Measurements from ENCODE around the gene DAGLA. TPM values are rescaled to one million over a fixed set of nuclear protein-coding genes. Genes with fewer than 3 reads are reported as not detected.

The DAGLA gene
- total and polyA plus RNA-seq, 2 experiments from 2014 or later, result 7.4 to 8.9 TPM

GRCh38 chr11:61793083-61793828 is 113.1 kb downstream of the DAGLA start:
- peak overlapping the region; percentile 89 for H2AFZ ChIP-seq
- H3K4me1 ChIP-seq (ENCODE audit: insufficient read depth), result peaks cover 14% of the 10 kb centered on the region

DNA sequence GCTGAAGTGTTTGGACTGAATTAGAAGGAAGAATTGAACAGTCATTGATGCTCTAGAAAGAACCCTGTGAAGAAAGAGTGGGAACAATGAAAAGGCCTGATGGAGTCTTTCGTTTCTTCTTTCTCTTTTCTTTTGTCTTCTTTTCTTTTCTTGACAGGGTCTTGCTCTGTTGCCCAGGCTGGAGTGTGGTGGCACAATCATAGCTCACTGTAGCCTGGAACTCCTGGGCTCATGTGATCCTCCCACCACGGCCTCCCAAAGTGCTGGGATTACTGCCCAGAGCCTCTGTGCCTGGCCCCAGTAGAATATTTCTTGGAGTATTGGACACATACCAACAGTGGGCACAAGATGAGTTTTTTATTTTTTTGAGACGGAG is 113.6 kb downstream of the DAGLA start:
- 66% methylated on average over 3 of the region's 3 CpGs for WGBS (ENCODE audit: low lambda C conversion rate, missing lambda C conversion rate)
- Histone ChIP-seq H3K4me2 (peak overlapping the region; percentile 82), H3K9me3 (ENCODE audit: low read depth) (no peaks in the 10 kb centered on the region), H3K27me3 (no peaks in the 10 kb centered on the region), H3K9me2 (replicated peaks; ENCODE audit: insufficient read depth) (no peaks in the 10 kb centered on the region), H3K36me3 (replicated peaks; ENCODE audit: insufficient read depth, low read depth) (no peaks in the 10 kb centered on the region), H3K4me3 (no peak overlapping the region), H3K79me2 (peaks cover 62% of the 10 kb centered on the region), H3K4me1 (ENCODE audit: insufficient read depth) (peaks cover 14% of the 10 kb centered on the region), H2AFZ (no peak overlapping the region), H3K27ac (no peak overlapping the region), H4K20me1 (ENCODE audit: insufficient read depth, poor library complexity, severe bottlenecking) (no peaks in the 10 kb centered on the region)
- DNase-seq (ENCODE audit: low spot score), result no peak
- TF ChIP-seq EZH2 (IDR thresholded peaks at IDR 0.05; ENCODE audit: borderline replicate concordance), result no peak
- TF ChIP-seq, protein P1, sequence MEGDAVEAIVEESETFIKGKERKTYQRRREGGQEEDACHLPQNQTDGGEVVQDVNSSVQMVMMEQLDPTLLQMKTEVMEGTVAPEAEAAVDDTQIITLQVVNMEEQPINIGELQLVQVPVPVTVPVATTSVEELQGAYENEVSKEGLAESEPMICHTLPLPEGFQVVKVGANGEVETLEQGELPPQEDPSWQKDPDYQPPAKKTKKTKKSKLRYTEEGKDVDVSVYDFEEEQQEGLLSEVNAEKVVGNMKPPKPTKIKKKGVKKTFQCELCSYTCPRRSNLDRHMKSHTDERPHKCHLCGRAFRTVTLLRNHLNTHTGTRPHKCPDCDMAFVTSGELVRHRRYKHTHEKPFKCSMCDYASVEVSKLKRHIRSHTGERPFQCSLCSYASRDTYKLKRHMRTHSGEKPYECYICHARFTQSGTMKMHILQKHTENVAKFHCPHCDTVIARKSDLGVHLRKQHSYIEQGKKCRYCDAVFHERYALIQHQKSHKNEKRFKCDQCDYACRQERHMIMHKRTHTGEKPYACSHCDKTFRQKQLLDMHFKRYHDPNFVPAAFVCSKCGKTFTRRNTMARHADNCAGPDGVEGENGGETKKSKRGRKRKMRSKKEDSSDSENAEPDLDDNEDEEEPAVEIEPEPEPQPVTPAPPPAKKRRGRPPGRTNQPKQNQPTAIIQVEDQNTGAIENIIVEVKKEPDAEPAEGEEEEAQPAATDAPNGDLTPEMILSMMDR (IDR thresholded peaks at IDR 0.05; ENCODE audit: poor library complexity), result no peak
- no peak for TF ChIP-seq EZH2phosphoT487 (IDR thresholded peaks at IDR 0.05; ENCODE audit: low read depth, severe bottlenecking, unreplicated experiment)

More at GRCh38 chr11:61793083-61793828, 113.1 kb downstream of the DAGLA start:
- TF ChIP-seq, protein P1 (IDR thresholded peaks at IDR 0.05; ENCODE audit: poor library complexity), result no peak
- TF ChIP-seq EZH2 (IDR thresholded peaks at IDR 0.05; ENCODE audit: borderline replicate concordance) (no peak), EZH2phosphoT487 (IDR thresholded peaks at IDR 0.05; ENCODE audit: low read depth, severe bottlenecking, unreplicated experiment) (no peak)
- Histone ChIP-seq H3K36me3 (replicated peaks; ENCODE audit: insufficient read depth, low read depth) (no peaks in the 10 kb centered on the region), H3K27ac (peak overlapping the region; percentile 99), H3K27me3 (no peaks in the 10 kb centered on the region), H3K4me3 (peak overlapping the region; percentile 72), H3K9me2 (replicated peaks; ENCODE audit: insufficient read depth) (no peaks in the 10 kb centered on the region), H4K20me1 (ENCODE audit: insufficient read depth, poor library complexity, severe bottlenecking) (no peaks in the 10 kb centered on the region), H3K4me2 (peak overlapping the region; percentile 82), H3K79me2 (peaks cover 59% of the 10 kb centered on the region), H3K9me3 (ENCODE audit: low read depth) (no peaks in the 10 kb centered on the region)
- DNase-seq (ENCODE audit: low spot score), result no peak
- 6% methylated on average over 29 of the region's 29 CpGs for WGBS (ENCODE audit: low lambda C conversion rate, missing lambda C conversion rate)

GRCh38 chr11:61794579-61794978 is 114.4 kb downstream of the DAGLA start:
- H3K9me3 ChIP-seq (ENCODE audit: low read depth), result no peaks in the 10 kb centered on the region
- no peaks in the 10 kb centered on the region for H3K27me3 ChIP-seq
- WGBS (ENCODE audit: low lambda C conversion rate, missing lambda C conversion rate), result 96% methylated on average over 4 of the region's 4 CpGs
- H4K20me1 ChIP-seq (ENCODE audit: insufficient read depth, poor library complexity, severe bottlenecking), result no peaks in the 10 kb centered on the region
- peaks cover 14% of the 10 kb centered on the region for H3K4me1 ChIP-seq (ENCODE audit: insufficient read depth)
- no peaks in the 10 kb centered on the region for H3K36me3 ChIP-seq (replicated peaks; ENCODE audit: insufficient read depth, low read depth)
- H3K9me2 ChIP-seq (replicated peaks; ENCODE audit: insufficient read depth), result no peaks in the 10 kb centered on the region
- H3K4me2 ChIP-seq, result no peak overlapping the region
- H3K79me2 ChIP-seq, result peaks cover 65% of the 10 kb centered on the region
- TF ChIP-seq, protein P1 (IDR thresholded peaks at IDR 0.05; ENCODE audit: poor library complexity), result no peak
- TF ChIP-seq EZH2 (IDR thresholded peaks at IDR 0.05; ENCODE audit: borderline replicate concordance), result no peak
- TF ChIP-seq EZH2phosphoT487 (IDR thresholded peaks at IDR 0.05; ENCODE audit: low read depth, severe bottlenecking, unreplicated experiment), result no peak
- H2AFZ ChIP-seq, result no peak overlapping the region
- no peak overlapping the region for H3K27ac ChIP-seq
- DNase-seq (ENCODE audit: low spot score), result no peak
- H3K4me3 ChIP-seq, result no peak overlapping the region

Data from hepatocyte (in vitro differentiated cells).